ENCODE measurements around the gene ALG9.
"Not testable (repeated sequence)": the region's sequence is repeated elsewhere in the genome, so short reads cannot be mapped to it uniquely, and the experiment has no call there.

The ALG9 gene

DNA sequence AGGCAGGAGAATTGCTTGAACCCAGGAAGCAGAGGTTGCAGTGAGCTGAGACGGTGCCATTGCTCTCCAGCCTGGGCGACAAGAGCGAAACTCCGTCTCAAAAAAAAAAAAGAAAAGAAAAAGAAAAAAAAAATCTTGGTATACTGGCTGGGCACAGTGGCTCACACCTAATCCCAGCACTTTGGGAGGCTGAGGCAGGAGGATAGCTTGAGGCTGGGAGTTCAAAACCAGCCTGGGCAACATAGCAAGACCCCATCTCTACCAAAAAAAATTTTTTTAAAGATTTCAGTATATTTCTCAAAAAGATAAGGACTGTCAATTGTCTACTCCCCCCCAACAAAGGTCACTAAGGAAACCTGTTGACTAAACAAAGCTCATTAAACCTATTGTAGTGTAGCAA lies 13.7 kb upstream of the ALG9 start:
- not testable (repeated sequence) for DNase-seq (ENCODE audit: low read depth, low spot score); H3K27ac ChIP-seq

DNA sequence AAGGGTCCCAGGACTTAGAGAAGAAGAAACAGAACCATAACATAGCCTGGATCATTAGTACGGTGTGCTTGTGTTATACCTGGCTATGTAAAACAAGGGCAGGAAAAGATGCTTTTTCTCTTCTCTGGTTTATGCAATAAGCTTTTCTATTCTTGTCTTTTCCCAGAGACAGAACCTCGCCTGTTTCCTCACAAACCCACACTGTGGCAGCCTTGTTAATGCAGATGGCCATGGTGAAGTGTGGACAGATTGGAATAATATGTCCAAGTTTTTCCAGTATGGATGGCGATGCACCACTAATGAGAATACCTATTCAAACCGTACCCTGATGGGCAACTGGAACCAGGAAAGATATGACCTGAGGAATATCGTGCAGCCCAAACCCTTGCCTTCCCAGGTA lies 10.8 kb upstream of the ALG9 start:
- no peak for DNase-seq (ENCODE audit: low read depth, low spot score)

DNA sequence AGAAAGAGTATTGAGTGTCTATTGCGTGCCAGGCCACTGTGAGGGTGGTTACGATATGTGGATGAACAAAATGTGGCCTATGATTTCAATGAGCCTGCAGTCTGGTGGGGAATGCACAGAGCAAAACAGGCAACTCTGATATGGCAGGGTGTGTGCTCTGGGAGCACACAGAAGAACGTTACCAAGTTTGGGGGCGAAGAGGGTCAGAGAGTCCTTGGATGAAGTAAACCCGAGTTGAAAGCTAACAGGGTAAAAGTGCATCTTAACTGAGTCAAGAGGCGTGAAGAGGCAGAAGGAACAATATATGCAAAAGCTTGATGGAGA lies 8.2 kb upstream of the ALG9 start:
- peak overlapping the region; percentile 95 for H3K27ac ChIP-seq
- DNase-seq (ENCODE audit: low read depth, low spot score), result no peak

More for the DNA sequence above, 10.8 kb upstream of the ALG9 start:
- no peak overlapping the region for H3K27ac ChIP-seq

DNA sequence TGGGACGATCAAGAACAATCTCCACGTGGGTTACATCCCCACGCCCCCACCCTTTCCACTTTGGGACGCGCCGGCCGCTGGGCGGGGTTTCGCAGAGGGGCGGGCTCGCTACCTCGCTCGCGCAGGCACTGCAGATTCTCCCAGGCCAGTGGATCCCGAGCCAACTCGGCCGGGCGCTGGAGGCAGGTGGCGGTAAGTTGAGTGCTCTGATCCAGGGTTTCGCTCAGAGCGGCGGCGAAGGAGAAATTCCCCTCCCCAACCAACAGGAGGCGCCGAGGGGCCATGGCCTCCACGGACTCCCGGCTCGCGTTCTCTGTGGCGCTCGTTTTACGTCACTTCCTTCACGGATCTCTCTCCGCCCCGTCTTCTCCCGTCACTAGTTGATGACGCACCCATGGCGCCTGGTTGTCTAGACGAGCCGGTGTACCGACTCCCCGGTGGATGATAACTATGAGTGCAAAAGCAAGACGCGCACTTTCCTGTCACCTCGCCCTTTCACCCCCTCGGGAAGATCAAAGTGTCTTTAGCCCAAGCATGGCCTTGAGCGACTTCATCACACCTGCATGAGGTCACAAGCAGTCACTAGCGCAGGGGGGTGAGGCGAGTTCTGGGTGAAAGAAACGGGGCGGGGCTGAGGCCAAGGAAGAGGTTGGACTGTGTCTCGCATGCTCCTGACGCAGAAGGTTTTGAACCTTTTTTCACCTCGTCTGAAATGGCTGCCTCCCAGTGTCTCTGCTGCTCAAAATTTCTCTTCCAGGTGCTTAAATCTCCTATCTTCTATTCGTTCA lies 7.7 kb upstream of the ALG9 start, which contains the start of the genes CFAP68 and FDXACB1:
Gene CFAP68, plus strand, starts transcription at position 693 of the 788 bp plus-strand sequence. Its CDS starts 20 bp downstream, at position 713.
Gene FDXACB1, minus strand, starts transcription at position 317 of the 788 bp plus-strand sequence. Its CDS starts 33 bp downstream, at position 284.
- DNase-seq (ENCODE audit: low read depth, low spot score), result peak; percentile 87
- peak within 1 kb of the TSS; percentile 95 for H3K27ac ChIP-seq

DNA sequence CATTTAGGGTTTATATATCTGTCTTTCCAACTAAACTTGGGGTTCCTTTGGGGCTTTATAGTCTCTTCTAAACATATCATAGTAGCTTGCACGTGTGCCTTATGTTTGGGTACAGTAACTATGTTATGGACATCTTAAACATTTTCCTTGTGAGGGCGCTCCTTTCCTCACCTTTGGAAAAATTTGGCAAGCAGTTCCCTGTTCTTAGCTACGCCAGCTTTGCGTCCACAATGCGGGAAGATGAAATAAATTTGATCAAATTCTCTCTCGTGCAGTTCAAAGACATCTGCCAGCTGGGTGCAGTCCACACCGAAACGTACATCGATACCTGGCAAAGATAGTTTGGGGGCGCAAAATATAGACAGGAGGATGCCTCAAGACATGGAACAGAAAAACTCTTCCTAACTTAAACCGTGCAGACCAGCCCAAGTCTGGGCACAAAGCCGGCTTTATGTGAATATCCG lies 7.0 kb upstream of the ALG9 start:
- DNase-seq (ENCODE audit: low read depth, low spot score), result no peak
- H3K27ac ChIP-seq, result peak overlapping the region; percentile 95

DNA sequence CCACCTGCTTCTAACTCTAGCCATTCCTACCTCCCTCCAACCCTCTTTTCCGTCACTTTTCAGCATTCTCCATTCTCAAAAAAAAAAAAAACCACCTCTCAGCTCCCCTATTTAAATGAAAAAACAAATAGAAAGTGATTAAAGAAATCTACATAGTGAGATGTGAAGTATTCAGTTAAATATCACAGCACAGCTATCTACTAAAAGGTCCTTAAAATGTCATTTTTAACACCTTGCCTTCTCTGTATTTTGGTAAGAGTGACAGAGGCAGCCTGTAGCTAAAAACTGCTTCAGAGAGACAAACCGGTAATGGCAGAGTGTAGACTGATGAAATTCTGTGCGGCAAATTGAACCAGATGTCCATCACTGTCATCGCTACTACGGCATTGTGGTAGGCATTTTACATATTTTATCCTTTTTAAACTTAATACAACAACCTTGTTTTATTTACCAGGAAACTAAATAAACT lies 346 bp upstream of the ALG9 start:
- no peak for DNase-seq (ENCODE audit: low read depth, low spot score)
- peak overlapping the region; percentile 63 for H3K27ac ChIP-seq

DNA sequence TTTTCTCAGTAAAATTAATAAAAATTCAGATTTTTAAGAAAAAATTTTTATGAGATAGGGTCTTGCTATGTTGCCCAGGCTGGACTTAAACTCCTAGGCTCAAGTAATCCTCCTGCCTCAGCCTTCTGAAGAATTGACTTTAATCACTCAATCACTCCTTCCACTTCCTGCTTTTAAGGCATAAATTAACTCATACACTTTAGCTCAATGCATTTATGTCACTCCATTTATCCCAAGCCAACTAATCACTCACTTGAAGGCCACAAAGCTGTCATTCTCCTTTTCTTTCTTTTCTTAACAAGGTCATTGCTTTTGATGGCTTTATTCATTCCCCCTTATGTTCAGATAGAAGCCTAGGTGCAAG lies 877 bp downstream of the ALG9 start:
- peak overlapping the region; percentile 63 for H3K27ac ChIP-seq

DNA sequence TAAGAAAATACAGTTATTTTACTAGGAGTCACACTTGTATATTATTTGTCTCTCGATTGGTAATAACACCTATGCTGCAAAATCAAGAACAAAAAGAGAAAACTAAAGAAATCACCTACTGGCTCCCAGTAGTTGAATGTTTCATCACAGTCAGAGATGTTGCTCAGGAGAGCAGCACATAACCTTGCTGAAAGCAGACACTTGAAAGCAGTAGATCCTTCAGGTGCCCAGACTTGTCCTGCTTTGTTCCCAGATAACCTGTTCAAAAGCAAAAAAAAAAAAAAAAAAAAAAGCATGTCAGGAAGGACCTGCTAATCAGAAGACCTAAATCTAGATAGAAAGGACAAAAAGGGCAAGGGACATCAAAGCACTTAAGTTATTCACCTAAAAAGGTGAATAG lies 1.3 kb downstream of the ALG9 start:
- DNase-seq (ENCODE audit: low read depth, low spot score), result no peak
- peak overlapping the region; percentile 63 for H3K27ac ChIP-seq

More for the DNA sequence above, 877 bp downstream of the ALG9 start:
- no peak for DNase-seq (ENCODE audit: low read depth, low spot score)

DNA sequence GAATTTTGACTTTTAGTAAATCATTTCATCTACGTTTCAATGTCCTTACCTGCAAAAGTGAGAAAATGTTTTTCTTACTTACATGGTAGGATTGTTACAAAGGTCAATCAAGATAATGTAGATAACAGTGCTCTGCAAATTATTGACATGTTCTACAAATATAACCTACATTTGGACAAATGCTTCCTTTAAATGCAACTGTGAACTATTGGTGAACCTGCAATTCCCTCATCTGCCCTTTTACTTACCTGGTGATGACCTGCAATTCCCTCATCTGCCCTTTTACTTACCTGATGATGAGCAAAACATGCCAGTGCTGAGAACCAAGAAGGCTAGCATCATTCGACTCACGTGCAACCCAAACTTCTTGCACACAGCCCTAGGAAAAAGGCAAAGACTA lies 11.1 kb downstream of the ALG9 start:
- DNase-seq (ENCODE audit: low read depth, low spot score), result no peak
- H3K27ac ChIP-seq, result no peak overlapping the region

DNA sequence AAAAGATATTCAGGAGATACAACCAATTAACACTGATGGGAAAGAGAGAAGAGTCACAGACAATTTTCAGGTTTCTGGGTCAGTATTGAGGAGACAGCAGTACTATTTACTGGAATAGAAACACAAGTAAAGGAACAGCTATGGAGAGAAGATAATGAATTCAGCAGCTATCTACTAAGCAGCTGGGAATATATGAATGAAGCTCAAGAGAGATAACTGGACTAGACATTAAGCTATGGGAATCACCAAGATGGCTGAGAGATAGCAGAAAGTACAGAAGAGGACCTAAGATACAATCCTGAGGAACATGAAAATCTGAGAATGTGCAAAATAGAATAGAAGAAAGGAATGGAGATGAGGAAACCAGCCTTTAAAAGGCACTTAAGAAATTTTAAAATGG lies 15.9 kb downstream of the ALG9 start:
- DNase-seq (ENCODE audit: low read depth, low spot score), result no peak
- no peak overlapping the region for H3K27ac ChIP-seq

DNA sequence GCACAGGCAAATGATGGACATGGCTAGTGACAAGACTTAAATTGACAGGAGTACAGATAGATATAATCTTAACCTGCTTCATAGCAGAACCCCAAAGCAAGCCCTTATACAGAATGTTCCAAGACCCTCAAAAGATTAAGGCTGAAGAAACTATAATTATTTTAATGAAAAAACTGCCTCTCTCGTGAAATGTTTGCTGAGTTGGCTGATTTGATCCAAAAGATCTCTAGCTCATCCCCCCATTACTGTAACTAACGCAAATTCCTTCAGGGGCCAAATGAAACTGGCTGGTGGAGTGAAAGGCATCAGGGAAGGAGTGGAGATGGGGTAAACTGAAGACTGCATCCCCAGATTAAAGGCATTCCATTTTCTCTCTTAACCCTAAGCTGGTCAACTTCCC lies 19.3 kb downstream of the ALG9 start:
- no peak overlapping the region for H3K27ac ChIP-seq

DNA sequence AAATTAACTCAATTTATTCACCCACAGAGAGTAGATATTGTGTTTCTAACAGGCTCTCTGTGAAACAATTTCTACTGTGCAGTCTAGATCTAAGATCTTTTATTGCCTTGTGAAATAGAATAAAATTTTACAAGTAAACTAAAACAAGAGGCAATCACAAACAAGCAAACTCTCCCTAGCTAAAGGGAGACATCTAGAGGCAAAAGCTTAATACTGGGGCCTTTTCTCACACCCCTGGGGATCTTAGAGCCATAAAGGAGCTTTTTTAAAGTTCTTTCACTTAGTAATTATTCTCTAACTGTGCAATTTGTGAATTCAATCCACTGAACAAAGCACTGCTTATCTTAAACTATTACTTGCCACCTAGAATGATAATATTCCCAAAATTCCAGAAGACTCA lies 19.7 kb downstream of the ALG9 start:
- no peak for DNase-seq (ENCODE audit: low read depth, low spot score)
- no peak overlapping the region for H3K27ac ChIP-seq

More for the DNA sequence above, 19.3 kb downstream of the ALG9 start:
- no peak for DNase-seq (ENCODE audit: low read depth, low spot score)

DNA sequence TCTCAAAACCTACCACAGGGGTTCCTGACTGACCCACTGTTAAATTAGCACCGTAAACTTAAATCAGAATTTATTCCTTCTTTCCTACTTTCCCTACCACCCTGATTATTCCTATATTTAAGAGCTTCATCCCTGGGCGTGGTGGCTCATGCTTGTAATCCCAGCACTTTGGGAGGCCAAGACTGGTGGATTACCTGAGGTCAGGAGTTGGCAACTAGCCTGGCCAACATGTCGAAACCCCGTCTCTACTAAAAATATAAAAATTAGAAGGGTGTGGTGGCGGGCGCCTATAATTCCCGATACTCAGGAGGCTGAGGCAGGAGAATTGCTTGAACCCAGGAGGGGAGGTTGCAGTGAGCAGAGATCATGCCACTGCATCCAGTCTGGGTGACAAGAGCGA lies 20.3 kb downstream of the ALG9 start:
- no peak overlapping the region for H3K27ac ChIP-seq
- no peak for DNase-seq (ENCODE audit: low read depth, low spot score)

DNA sequence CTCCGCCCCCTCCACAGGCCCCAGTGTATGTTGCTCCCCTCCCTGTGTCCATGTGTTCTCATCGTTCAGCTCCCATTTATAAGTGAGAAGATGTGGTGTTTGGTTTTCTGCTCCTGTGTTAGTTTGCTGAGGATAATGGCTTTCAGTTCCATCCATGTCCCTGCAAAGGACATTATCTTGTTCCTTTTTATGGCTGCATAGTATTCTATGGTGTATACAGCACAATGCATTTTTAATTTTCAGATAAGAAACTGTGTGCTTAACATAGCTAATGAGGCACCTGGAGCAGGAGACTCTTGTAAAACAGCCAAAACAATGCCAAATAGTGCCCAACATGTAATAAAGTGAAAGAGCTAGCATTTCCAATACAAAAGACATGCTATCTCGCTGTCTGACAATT lies 21.8 kb downstream of the ALG9 start:
- no peak for DNase-seq (ENCODE audit: low read depth, low spot score)
- no peak overlapping the region for H3K27ac ChIP-seq

DNA sequence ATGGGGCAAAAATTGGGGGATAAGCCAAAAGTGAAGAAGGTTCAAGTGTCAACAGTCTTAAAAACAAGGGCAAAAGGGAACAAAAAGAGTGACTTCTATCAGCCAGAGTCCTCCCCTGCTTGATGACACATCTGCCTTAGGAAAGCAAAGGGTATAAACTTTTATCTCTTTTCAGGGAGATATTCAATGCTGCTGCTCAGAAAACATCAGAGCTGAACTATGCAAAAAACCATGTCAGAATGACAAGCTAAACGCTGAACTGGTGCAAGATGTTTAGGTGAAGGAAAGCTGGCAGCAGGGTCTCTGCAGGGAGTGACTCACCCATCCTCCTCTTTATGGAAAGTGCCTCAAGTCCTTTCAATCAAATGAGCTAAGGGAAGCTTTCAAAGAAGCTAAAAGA lies 24.7 kb downstream of the ALG9 start:
- H3K27ac ChIP-seq, result no peak overlapping the region
- no peak for DNase-seq (ENCODE audit: low read depth, low spot score)

DNA sequence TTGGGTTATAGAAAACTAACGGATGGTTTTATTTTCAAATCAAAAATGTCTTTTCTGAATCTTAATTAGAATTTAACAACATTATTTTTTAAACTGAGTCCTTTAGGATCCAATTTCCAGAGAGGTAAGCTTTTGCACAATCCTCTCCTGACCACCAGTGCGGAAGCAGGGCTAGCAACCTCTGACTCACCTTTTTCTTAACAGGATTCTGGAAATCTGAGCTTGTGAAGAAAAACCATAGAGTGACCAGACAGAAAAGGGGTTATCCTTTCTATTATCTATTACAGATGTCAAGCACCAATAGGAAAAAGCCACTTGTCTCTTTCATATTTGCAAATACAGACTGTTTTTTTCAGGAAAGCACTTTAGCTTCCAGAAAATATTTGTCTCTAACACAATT lies 25.3 kb downstream of the ALG9 start:
- H3K27ac ChIP-seq, result no peak overlapping the region
- DNase-seq (ENCODE audit: low read depth, low spot score), result no peak

DNA sequence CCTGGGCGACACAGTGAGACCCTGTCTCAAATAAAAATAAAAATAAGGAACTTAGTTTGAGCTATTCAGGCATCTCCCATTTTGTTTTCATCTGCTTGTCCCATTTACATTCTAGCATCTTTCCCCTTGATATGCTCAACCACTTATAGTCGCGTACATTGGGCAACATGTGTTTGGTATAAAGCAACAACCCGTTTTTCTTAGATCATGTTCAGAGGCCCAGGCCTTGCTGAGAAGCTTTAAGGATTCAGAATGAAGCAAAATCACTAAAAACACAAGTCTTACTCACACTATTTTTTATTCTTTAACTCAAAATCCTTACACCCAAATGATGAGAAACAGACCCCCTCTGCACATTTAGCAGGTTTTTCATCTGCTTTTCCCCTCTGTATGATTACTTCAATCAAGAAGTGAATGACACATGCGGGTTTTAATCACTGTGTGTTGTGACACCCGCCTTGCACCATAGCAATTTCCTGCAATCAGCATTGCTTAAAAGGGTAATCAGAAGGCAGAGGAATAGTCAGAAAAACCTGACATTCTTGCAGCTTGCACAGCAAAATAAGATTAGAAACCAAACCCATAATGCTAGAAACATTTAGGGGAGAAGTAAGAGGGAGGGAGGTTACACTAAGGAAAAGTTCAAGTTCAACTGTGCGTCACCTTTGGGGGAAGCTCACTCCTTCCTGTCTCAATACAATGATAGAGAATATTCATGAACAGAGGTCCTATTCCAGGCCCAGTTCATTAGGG lies 25.9 kb downstream of the ALG9 start:
- DNase-seq (ENCODE audit: low read depth, low spot score), result no peak
- H3K27ac ChIP-seq, result no peak overlapping the region

DNA sequence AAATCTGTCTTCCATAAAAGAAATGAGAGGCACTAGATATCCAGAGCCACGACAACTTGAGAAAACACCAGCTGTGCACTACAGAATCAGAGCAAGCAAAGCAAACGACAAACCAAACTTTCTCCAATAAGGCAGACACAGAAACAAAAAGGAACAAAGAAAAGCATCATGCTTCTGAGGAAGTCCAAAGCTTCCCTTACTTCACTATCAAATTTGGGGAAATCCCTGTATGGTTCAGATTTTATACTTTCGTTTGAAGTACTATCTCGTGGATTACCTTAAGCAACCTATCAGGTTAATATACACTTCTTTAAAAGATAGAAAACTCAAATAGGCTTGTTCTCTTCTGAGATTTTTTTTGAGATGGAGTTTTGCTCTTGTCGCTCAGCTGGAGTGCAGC lies 27.7 kb downstream of the ALG9 start:
- H3K27ac ChIP-seq, result no peak overlapping the region
- no peak for DNase-seq (ENCODE audit: low read depth, low spot score)

DNA sequence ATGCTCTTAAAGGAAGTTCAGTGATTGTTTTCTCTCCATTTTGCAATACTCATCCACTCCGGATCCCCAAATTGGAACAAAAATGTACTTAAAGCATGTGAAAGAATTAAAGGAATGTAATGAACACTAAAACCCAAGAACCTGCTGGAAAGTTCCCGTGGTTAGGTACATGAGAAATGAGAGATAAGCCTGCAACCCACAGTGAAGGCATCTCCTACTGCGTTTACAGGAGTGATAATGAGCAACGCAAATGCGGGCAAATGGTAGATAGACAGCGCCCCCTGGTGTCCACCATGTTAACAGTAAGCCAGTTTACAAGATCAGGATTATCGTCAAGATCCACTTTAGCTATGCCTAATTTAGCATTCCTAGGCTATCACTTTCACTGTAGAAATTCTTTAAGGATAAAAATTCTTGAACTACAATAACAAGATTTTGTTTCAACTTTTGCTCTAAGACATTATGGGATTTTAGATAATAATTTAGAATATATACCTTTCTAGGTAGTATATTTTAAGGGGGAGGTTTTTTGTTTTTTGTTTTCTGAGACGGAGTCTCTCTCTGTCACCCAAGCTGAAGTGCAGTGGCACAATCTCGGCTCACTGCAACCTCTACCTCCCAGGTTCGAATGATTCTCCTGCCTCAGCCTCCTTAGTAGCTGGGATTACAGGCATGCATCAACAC lies 29.9 kb downstream of the ALG9 start:
- no peak overlapping the region for H3K27ac ChIP-seq
- DNase-seq (ENCODE audit: low read depth, low spot score), result peak; percentile 8

DNA sequence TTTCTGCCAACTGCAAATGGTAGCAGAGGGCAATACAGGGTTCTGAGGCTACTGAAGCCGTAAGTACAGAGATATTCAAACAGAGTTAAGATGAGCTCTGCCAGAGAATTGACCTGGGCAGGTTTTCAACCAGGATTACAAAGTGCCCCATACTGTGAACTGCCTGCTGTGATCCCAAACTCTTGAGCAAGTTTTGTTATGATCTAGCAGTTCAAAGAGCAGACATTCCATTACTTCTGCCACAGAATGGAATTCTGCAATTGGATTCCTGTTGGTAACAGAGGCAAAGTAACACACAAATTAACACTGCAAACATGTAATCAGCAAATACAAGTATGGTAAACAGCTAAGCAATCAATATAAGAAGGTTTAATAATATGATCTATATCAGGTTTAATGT lies 31.2 kb downstream of the ALG9 start:
- no peak for DNase-seq (ENCODE audit: low read depth, low spot score)
- no peak overlapping the region for H3K27ac ChIP-seq

DNA sequence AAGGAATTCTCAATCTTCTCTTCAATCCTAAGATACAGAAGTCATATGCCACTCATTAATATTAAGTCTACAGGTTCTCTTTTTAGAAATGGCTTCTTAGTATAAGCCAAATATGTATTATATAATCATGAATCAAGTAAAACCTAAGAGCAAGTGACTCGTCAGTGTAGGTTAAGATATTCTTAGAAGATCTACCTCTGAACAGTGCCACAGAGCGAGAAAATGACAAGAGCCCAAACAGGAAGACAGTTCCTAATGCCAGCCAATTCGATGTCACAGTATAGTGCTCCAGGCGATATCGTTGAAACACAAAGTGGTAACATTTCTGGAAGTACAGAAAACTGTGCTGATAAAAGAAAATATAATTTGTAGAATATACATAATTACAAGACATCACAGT lies 33.3 kb downstream of the ALG9 start:
- no peak overlapping the region for H3K27ac ChIP-seq
- DNase-seq (ENCODE audit: low read depth, low spot score), result no peak

All from epithelial cell of prostate (primary cell).